Activated T-cell treated with anti-CD3 and anti-CD28 coated beads, Interleukin-2, amount 50 U/mL, for 1 hour (primary cell): ENCODE data around the gene PDE7B.

Source experiments
- DNase-seq: peaks from one replicate; pipeline ENCODE4 v3.0.0-alpha.2; 2020

PDE7B gene

GRCh38 chr6:135993361-135993760 lies 141.9 kb downstream of the PDE7B start:
- DNase-seq = no peak

DNA sequence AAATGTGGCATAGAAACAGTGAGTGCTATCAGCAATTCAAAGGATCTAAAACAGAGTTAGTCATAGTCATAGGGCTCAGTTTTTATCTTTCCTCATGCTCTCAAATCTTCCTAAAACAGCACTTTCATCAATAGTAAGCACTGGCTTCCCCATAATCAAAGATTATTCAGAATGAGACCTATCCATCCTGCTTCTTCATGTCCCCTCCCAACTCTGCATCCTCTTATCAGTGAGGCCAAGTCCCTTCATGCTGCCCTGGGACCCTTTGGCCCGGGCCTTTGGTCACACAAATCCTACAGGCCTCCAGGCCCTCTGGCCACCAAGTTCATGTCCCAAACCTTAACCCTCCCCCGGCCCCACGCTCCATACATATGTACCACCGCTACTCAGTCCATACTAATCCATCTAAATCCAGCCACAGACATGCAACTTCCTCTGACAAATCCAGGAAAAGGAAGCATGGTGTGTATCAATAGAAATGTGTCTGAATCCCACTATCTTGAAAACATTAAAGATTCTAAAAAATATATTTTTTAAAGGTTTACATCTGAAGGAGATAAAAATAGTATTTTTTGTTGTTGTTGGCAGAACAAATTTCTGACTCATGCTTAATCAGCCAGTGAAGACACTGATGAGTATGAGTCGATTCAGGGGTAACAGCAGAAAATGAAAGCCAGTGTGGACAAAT lies 143.5 kb downstream of the PDE7B start:
- no peak for DNase-seq

- DNase-seq = no peak
Observed at GRCh38 chr6:135995545-135995898, 144.0 kb downstream of the PDE7B start.

DNA sequence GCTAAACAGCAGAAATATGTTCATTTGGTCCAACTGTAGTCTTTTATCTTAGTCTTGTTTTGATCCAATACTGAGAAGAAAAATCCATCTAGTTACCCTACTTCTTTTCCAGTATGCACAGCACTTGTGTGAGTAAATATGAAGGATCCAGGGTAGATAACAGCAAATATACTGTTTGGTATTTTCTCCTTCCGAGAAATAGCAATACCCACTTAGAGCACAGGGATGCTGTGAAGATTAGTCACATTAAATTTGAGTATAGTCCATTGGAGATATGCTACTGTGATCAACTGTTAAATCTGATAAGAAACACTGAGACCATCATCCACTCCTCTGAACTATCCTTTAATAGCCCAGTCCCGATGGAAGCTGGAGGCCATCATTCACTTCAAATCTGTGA lies 145.2 kb downstream of the PDE7B start:
- no peak for DNase-seq

DNA sequence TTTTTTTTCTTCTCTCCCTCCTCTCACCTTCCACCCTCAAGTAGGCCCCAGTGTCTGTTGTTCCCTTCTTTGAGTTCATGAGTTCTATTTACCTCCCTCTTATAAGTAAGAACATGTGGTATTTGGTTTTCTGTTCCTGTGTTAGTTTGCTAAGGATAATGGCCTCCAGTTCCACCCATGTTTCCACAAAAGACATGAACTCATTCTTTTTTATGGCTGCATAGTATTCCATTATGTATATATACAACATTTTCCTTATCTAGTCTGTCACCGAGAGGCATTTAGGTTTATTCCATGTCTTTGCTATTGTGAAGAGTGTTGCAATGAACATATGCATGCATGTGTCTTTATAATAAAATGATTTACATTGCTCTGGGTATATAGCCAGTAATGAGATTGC lies 147.9 kb downstream of the PDE7B start:
- DNase-seq = no peak

GRCh38 chr6:136007345-136007744 lies 155.8 kb downstream of the PDE7B start:
- no peak for DNase-seq

GRCh38 chr6:136011475-136011874 lies 160.0 kb downstream of the PDE7B start:
- no peak for DNase-seq

DNA sequence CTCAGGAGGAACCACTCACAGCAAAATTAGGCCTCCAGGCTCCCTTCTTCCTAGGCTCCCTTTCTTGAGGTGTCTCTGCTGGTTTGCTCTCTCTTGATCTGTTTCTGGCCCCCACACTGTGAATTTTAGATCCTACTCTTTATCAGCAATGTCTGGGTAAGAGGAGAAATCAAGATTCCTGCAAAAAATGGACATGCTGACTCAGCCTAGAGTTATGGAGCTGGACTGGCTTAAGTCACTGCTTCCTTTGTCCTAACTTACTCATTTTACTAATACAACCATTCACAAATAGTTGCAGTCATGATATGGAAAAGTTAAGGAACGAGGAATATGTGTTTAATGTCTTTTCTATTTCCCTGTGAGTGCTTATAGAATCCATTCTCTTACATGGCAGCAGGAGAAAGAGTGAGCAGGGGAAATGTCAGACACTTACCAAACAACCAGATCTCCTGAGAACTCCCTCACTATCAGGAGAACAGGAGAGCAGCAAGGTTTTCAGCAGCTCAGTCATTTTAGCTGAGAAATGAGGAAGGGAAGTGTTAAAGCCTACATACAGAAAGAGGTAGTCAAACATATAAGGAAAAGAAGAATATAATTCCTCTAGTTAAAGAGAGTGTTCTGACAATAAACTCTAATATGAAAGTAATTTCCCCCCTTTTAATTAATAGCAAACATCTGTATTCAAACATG lies 160.8 kb downstream of the PDE7B start:
- DNase-seq = no peak

- DNase-seq = no peak
Observed at GRCh38 chr6:136012943-136013342, 161.4 kb downstream of the PDE7B start.

- no peak for DNase-seq
Observed at GRCh38 chr6:136014454-136015437, 163.2 kb downstream of the PDE7B start.

GRCh38 chr6:136015531-136015930 lies 164.0 kb downstream of the PDE7B start:
- DNase-seq = no peak

- DNase-seq = no peak
Observed at GRCh38 chr6:136016228-136017225, 165.0 kb downstream of the PDE7B start.

DNA sequence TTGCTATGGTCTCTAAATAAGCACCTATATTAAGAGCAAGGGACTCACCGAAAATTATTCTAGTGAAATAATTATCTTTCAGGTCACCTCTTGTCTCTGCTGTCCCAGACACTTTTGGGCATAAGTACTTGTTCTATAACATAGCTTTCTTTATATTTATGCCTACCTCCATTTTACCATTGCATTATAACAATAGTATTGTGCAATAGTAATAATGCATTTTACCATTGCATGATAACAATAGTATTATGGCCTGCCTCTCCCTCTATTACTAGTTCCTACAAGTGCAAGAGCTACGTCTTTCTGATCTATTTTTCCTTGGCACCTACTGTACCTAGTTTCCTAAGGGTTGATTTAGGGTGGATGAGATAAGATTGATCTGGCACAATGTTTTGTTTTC lies 169.2 kb downstream of the PDE7B start:
- no peak for DNase-seq

DNA sequence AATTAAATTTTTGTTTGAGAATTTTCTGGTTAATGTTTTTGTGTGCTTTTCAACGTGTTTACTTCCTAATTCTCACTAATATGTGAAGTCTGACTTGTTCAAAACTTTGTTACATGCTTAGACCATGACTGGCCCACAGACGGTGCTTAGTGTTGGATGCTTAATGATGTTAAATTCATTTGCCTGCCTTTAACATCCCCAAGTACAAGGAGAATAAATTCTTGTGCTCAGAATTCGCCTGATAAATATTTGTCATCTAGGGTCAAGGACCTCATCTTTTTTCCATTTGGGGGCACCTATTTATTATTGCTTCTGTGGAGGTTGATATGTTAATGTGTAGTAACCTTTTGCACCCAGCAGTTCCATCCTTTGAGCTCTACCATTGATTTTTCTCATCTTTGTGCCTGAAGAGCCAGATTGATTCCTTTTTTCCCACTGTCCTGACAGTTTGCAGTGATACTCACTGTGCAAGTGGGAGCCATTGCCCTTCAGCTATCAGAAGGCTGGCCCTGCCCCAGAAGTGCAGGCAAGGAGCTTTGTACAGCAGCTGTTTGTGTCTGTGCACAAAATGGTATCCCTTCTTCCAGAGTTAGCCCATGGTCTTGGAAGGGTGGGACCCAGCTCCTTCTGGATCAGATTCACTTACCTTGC lies 170.8 kb downstream of the PDE7B start:
- DNase-seq = no peak

GRCh38 chr6:136024711-136025110 lies 173.2 kb downstream of the PDE7B start:
- DNase-seq = no peak

DNA sequence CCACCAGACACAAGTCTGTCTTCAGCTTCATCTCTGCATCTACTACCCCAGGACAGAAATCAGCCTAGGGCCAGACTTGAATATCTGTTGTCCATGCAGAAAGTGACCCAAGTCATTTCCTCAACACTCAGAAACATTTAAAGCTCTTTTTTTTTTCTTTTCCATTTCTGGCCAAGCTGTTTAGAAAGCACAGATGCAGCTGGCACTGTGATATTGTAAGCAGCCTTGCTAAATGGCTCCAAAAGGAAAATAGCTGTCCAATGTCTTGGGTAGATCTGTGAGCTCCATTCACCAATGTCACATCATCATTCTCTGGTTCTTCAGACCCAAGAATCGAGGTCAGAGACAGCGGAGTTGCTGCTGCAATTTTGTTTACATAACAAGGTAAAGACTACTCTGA lies 174.2 kb downstream of the PDE7B start:
- no peak for DNase-seq

DNA sequence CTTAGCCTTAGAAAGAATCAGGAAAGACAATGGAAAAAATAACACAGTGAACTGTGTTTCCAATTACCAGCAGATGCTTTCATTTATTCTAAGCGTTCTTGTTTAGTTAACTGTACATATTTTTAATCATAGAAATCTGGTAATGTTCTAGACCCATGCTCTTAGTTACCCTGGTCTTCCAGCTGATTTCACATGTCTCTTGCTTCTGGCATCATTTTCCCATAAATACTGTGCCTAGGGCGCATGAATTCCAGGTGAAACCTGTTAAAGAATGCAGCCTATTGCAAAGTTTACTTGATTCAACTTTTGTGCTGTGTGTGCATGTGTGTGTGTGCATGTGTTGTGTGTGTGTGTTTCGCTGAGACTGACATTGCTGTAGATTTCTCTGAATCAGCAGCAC lies 178.6 kb downstream of the PDE7B start:
- DNase-seq = no peak

- DNase-seq = no peak
Observed at GRCh38 chr6:136031982-136032381, 180.5 kb downstream of the PDE7B start.

DNA sequence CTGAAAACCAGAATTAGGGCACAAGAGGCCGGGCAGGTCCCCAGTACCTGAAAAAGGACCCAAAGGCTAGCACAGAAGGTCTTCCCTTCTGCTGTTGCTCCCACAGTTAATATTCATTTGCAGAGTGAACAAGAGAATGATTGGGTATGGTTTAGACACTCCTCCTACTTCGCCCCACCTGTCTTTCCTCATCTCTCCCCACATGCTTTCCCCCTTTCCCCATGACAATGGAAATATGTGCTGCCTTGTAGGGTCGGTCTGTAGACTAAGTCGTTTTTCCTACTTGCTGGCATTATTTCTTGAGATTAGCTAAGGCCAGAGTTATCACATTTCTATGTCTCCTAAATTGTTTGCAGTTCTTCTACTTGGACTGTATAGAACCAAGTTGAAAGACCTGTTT lies 181.9 kb downstream of the PDE7B start:
- DNase-seq = no peak

GRCh38 chr6:136034422-136034821 lies 182.9 kb downstream of the PDE7B start:
- no peak for DNase-seq

DNA sequence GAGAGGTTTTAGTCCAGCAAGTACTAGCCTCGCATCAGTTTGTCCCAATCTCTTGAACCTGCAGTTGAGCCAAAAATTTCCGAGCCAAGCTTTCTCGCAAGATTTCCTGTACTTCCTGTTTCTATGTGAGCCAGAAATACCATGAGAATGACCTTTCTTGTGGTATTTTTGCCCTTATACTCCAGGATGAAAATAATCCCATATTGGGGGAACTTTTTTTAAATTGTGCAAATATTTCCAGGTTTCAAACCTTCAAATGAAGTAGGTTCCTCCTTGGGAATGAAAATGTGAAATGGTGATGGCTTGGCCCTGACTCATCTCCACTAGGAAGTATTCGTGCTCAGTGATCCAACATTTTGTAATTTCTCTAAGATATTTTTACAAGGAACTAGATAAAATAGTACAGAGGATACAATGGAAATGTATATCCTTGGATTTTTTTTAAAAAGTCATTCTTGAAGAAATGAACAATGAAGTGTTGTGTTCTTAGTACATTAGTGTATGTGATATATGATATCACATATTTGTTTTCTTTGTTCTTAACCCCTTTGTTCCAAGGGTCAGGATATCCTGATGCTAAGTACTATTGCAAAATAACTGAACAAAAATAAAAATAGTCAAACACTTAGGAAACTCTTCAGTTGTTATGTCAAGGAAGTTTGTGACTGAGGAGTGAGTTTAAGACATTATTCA lies 184.0 kb downstream of the PDE7B start:
- no peak for DNase-seq
